DMS114 treated with DMSO at 0.1 percent for 48 hours (cell line): ENCODE measurements around the gene NME3.

ENCODE experiments used
- DNase-seq: peaks from one replicate; lab custom pipeline; 2025; ENCODE audit not compliant: unreplicated experiment; lab: John Stamatoyannopoulos, UW

Gene NME3

GRCh38 chr16:1794221-1794871, 23.0 kb upstream of the NME3 start:
- no peak for DNase-seq

GRCh38 chr16:1793578-1794220, 22.4 kb upstream of the NME3 start, which contains the start of gene IGFALS:
TSS of gene IGFALS (minus strand) at chr16:1793705. CDS start at chr16:1793652, 53 bp downstream.
- DNase-seq = no peak

GRCh38 chr16:1792836-1793577, 21.7 kb upstream of the NME3 start:
- DNase-seq = no peak

- no peak for DNase-seq
Observed at GRCh38 chr16:1791943-1792812, 20.8 kb upstream of the NME3 start.

GRCh38 chr16:1791256-1791942, 20.1 kb upstream of the NME3 start:
- DNase-seq = no peak

- DNase-seq = no peak
Observed at GRCh38 chr16:1790611-1791255, 19.4 kb upstream of the NME3 start.

- no peak for DNase-seq
Observed at GRCh38 chr16:1790261-1790610, 18.9 kb upstream of the NME3 start.

- no peak for DNase-seq
Observed at GRCh38 chr16:1789643-1790045, 18.3 kb upstream of the NME3 start.

- DNase-seq = no peak
Observed at GRCh38 chr16:1788708-1789100, 17.4 kb upstream of the NME3 start.

GRCh38 chr16:1788095-1788707, 16.9 kb upstream of the NME3 start:
- DNase-seq = no peak

- no peak for DNase-seq
Observed at GRCh38 chr16:1787322-1788094, 16.2 kb upstream of the NME3 start.

- DNase-seq = no peak
Observed at GRCh38 chr16:1787056-1787321, 15.6 kb upstream of the NME3 start.

GRCh38 chr16:1786242-1787055, 15.1 kb upstream of the NME3 start:
- DNase-seq = no peak

GRCh38 chr16:1785846-1786170, 14.5 kb upstream of the NME3 start:
- no peak for DNase-seq

GRCh38 chr16:1784977-1785845, 13.9 kb upstream of the NME3 start:
- DNase-seq = no peak

GRCh38 chr16:1782408-1783264, 11.3 kb upstream of the NME3 start, which contains the start of the genes NUBP2 and SPSB3:
TSS of gene NUBP2 (plus strand) at chr16:1782960. CDS start at chr16:1783021, 61 bp downstream.
TSS of gene SPSB3 (minus strand) at chr16:1782571. CDS start at chr16:1781483, 1,088 bp downstream.
- DNase-seq = peak; percentile 97
